ENCODE measurements around the gene RNF34. TPM values are rescaled to one million over a fixed set of nuclear protein-coding genes. Genes with fewer than 3 reads are reported as not detected.

RNF34 gene
- total and polyA plus RNA-seq, 2 of the 8 experiments (the other 6 are each of a cell fraction or from before 2014, with no cell fraction given), result 37.9 to 57.6 TPM

- no peak for TF ChIP-seq GTF2F1 (IDR thresholded peaks at IDR 0.05; ENCODE audit: borderline replicate concordance, low read depth, low read length)
- TF ChIP-seq RNF2 (IDR thresholded peaks at IDR 0.05; ENCODE audit: borderline replicate concordance, low read depth, low read length, missing control alignments, poor library complexity, severe bottlenecking), result no peak
- no peak for TF ChIP-seq CTCF (IDR thresholded peaks at IDR 0.05; ENCODE audit: control extremely low read depth in 1 of 3, insufficient read depth in 1 of 3, low read depth in 1 of 3, low read length in 3 of 3)
Observed at GRCh38 chr12:121436706-121437105, 36.8 kb downstream of the RNF34 start (continued).
